CD8-positive, alpha-beta memory T cell (primary cell): Measurements from ENCODE around the gene UPF2. TPM values are rescaled to one million over a fixed set of nuclear protein-coding genes. Genes with fewer than 3 reads are reported as not detected.

Source experiments
- CTCF ChIA-PET: fragments of 350-600 bp; sonication (Branson Sonifier 250); formaldehyde crosslinking; loops from one replicate; lab custom pipeline; 2021; ENCODE audit warnings: antibody characterized with exemption; lab: Charles Lee
- POLR2A ChIA-PET: fragments of 350-600 bp; sonication (Branson Sonifier 250); formaldehyde crosslinking; loops from one replicate; lab custom pipeline; 2021; ENCODE audit warnings: antibody characterized with exemption; lab: Charles Lee
- DNase-seq, 5 donors: peaks; one replicate each; pipeline versions ENCODE4 v3.0.0 to v3.0.0-alpha.2; 2020 to 2022; ENCODE audit warnings: mixed read lengths in 1 of 5
- H3K27ac ChIP-seq: one replicate; pipeline ENCODE4 v1.7.0; 2013; ENCODE audit warnings: low read depth, mild to moderate bottlenecking, low read length, moderate library complexity
- H3K27me3 ChIP-seq: 2 replicates; pipeline ENCODE4 v1.7.0; 2013; ENCODE audit warnings: low read length, mild to moderate bottlenecking; ENCODE audit not compliant: insufficient read depth, poor library complexity, severe bottlenecking
- H3K36me3 ChIP-seq: 2 replicates; pipeline ENCODE4 v1.7.0; 2013; ENCODE audit warnings: mild to moderate bottlenecking, low read length, moderate library complexity; ENCODE audit not compliant: insufficient read depth
- H3K4me1 ChIP-seq: 2 replicates; pipeline ENCODE4 v1.7.0; 2013; ENCODE audit warnings: mild to moderate bottlenecking, low read length, moderate library complexity; ENCODE audit not compliant: insufficient read depth
- H3K4me3 ChIP-seq: 2 replicates; pipeline ENCODE4 v1.7.0; 2013; ENCODE audit warnings: mild to moderate bottlenecking, low read length
- H3K9me3 ChIP-seq: 2 replicates; pipeline ENCODE4 v1.7.0; 2013; ENCODE audit warnings: mild to moderate bottlenecking, low read length
- H3K27ac Mint-ChIP-seq, 8 donors: one replicate each; pipeline ENCODE4 v1.8.0; 2020 to 2021; ENCODE audit warnings: mixed read lengths in 8 of 8, mild to moderate bottlenecking in 6 of 8, inconsistent platforms in 3 of 8, moderate library complexity in 3 of 8
- H3K27me3 Mint-ChIP-seq, 2 donors: one replicate each; pipeline ENCODE4 v1.8.0; 2020 to 2021; ENCODE audit warnings: mixed read lengths in 2 of 2, mild to moderate bottlenecking in 1 of 2, moderate library complexity in 1 of 2
- H3K36me3 Mint-ChIP-seq, 3 donors: one replicate each; pipeline ENCODE4 v1.8.0; 2020 to 2021; ENCODE audit warnings: mixed read lengths in 3 of 3, inconsistent platforms in 1 of 3, mild to moderate bottlenecking in 1 of 3
- H3K4me1 Mint-ChIP-seq, 3 donors: one replicate each; pipeline ENCODE4 v1.8.0; 2020 to 2021; ENCODE audit warnings: mixed read lengths in 3 of 3, inconsistent platforms in 1 of 3, mild to moderate bottlenecking in 1 of 3
- H3K4me3 Mint-ChIP-seq, 7 donors: one replicate each; pipeline ENCODE4 v1.8.0; 2020 to 2021; ENCODE audit warnings: mixed read lengths in 7 of 7, mild to moderate bottlenecking in 6 of 7, moderate library complexity in 4 of 7, inconsistent platforms in 2 of 7
- H3K9me3 Mint-ChIP-seq, 5 donors: one replicate each; pipeline ENCODE4 v1.8.0; 2020 to 2022; ENCODE audit warnings: mixed read lengths in 5 of 5, mild to moderate bottlenecking in 3 of 5, moderate library complexity in 2 of 5, inconsistent platforms in 1 of 5
- polyA plus RNA-seq: library from polyadenylated mRNA; unstranded; fragments of 300-500 nt; fragmentation: Illumina TruSeq; gene quantifications from one replicate; pipeline ENCODE4 v1.2.3, GENCODE V29; 2021
- total RNA-seq, 2 experiments: library from RNA; stranded (reverse); gene quantifications; one replicate each; pipeline ENCODE4 v1.2.3, GENCODE V29; 2021

UPF2 gene
- total and polyA plus RNA-seq, 3 experiments from 2014 or later, result 18.5 to 42.4 (median 39.8) TPM

DNA sequence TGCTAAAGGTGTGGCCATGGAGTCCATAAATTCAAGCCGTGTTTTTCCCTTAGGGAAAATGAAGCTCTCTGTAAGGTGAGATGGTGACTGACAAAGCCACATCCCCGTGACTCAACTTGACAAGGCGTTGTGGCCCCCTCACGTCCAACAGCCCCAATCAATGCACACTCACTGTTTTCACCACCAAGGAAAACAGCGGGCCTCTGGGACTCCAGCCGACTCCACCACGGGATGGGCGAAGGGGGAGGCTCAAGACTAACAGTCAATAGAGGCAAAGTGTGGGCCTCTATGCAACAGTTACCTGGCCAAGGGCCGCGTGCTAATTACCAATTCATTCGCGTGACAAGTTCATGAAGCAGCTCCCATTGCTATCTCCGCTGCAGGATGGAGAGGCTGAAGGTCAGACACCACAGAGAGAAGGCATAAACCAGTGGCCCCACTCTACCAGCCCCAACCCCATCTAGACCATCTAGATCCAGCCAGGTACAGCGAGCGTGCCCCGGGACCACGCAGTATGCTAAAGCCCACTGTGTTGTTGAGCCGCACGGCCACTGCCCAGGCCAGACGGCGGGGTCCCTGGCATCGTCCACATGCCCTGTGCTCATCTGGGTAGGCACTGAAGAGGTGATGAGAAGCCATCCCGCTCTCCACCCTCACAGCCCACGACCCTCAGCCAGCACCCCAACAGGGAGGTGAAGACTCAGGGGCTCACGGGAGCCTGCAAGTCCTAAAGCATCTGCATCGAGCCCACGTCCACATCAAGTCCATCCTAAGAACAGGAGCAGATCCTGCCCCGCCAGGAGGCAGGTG is 143.3 kb downstream of the UPF2 start:
- H3K36me3 Mint-ChIP-seq, result no peaks in the 10 kb centered on the region
- peaks cover 0 to 8% (median 0%) of the 10 kb centered on the region in 3 donors for H3K4me1 Mint-ChIP-seq
- Histone ChIP-seq H3K36me3 (no peaks in the 10 kb centered on the region), H3K4me3 (no peak overlapping the region), H3K4me1 (no peaks in the 10 kb centered on the region), H3K27ac (peak overlapping the region; percentile 69), H3K9me3 (no peaks in the 10 kb centered on the region), H3K27me3 (no peaks in the 10 kb centered on the region)
- POLR2A ChIA-PET, result no interaction called here
- DNase-seq, result no peak
- H3K9me3 Mint-ChIP-seq, result no peaks in the 10 kb centered on the region
- H3K27ac Mint-ChIP-seq, result no peak overlapping the region
- CTCF ChIA-PET, result no interaction called here
- H3K4me3 Mint-ChIP-seq, result no peak overlapping the region
- H3K27me3 Mint-ChIP-seq, result peaks cover 5 to 6% of the 10 kb centered on the region in 2 donors

DNA sequence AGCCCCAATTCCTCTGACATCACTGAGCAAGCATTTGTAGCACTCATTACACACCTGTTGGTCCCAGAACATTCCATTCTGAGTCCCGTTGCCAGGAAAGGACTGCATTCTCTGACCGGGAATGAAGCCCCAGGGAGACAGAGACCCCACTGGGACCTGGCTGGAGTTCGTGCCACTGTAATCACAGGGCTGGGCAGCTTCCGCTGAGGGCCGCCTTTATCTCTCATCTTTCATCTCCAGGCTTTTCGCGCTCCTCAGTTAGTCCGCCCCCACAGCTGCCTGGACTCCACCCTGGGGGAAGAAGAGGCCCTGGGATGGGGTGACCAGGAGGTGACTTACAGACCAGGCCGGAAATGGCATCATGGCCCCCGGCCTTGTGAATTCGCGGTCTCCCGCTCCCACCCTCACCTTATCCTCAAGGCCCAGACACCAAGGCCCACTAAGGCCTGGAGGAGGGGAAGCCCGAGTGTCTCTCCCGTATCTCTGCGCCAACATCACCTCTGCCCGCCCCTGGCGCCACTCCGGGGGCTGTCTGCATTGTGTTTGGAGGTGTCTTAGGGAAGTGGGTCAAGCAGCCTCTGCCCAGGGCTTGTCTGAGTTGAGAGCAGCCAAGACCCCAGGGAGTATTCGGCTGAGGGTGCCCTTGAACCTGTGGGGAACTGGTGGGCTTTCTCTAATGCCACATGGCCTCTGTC is 144.1 kb downstream of the UPF2 start:
- no peaks in the 10 kb centered on the region for H3K9me3 Mint-ChIP-seq
- H3K27me3 Mint-ChIP-seq, result peaks cover 5 to 6% of the 10 kb centered on the region in 2 donors
- CTCF ChIA-PET, result no interaction called here

DNA sequence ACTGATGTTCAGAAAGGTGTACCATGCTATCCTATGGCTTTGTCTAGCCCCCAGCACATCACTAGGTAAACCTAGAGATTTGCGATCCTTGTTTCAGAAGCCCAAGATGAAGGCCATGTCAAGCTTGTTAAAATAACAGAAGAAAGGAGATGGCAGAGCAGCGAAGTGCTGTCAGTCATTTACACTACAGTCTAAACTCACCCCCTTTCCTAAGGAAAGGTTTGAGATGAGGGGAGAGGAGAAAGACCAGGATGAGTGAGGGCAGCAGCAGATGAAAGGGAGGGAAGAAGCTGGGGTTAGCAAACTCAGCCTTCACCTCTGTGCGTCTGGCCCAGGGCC is 144.6 kb downstream of the UPF2 start:
- Histone ChIP-seq H3K27ac (peak overlapping the region; percentile 69), H3K4me1 (no peaks in the 10 kb centered on the region), H3K36me3 (no peaks in the 10 kb centered on the region), H3K9me3 (no peaks in the 10 kb centered on the region), H3K27me3 (no peaks in the 10 kb centered on the region), H3K4me3 (no peak overlapping the region)
- no peak overlapping the region for H3K4me3 Mint-ChIP-seq
- H3K9me3 Mint-ChIP-seq, result no peaks in the 10 kb centered on the region
- no peaks in the 10 kb centered on the region for H3K36me3 Mint-ChIP-seq
- H3K27me3 Mint-ChIP-seq, result peaks cover 5 to 6% of the 10 kb centered on the region in 2 donors
- ChIA-PET POLR2A (no interaction called here), CTCF (no interaction called here)
- peaks cover 0 to 8% (median 0%) of the 10 kb centered on the region in 3 donors for H3K4me1 Mint-ChIP-seq
- H3K27ac Mint-ChIP-seq, result no peak overlapping the region
- no peak for DNase-seq

More for the DNA sequence above, 144.1 kb downstream of the UPF2 start:
- Histone ChIP-seq H3K27ac (peak overlapping the region; percentile 69), H3K9me3 (no peaks in the 10 kb centered on the region), H3K36me3 (no peaks in the 10 kb centered on the region), H3K27me3 (no peaks in the 10 kb centered on the region), H3K4me1 (no peaks in the 10 kb centered on the region), H3K4me3 (no peak overlapping the region)
- peaks cover 0 to 8% (median 0%) of the 10 kb centered on the region in 3 donors for H3K4me1 Mint-ChIP-seq
- no peak overlapping the region for H3K4me3 Mint-ChIP-seq
- no peaks in the 10 kb centered on the region for H3K36me3 Mint-ChIP-seq
- H3K27ac Mint-ChIP-seq, result peak overlapping the region in 1 of 8 donors; percentile 74
- POLR2A ChIA-PET, result no interaction called here
- DNase-seq, result no peak

- Histone ChIP-seq H3K27ac (peak overlapping the region; percentile 69), H3K9me3 (no peaks in the 10 kb centered on the region), H3K4me3 (no peak overlapping the region), H3K36me3 (no peaks in the 10 kb centered on the region), H3K27me3 (no peaks in the 10 kb centered on the region), H3K4me1 (no peaks in the 10 kb centered on the region)
- H3K36me3 Mint-ChIP-seq, result no peaks in the 10 kb centered on the region
- no peak for DNase-seq
- POLR2A ChIA-PET, result no interaction called here
- H3K9me3 Mint-ChIP-seq, result no peaks in the 10 kb centered on the region
- H3K4me3 Mint-ChIP-seq, result no peak overlapping the region
- H3K4me1 Mint-ChIP-seq, result peaks cover 0 to 8% (median 0%) of the 10 kb centered on the region in 3 donors
- no peak overlapping the region for H3K27ac Mint-ChIP-seq
- CTCF ChIA-PET, result no interaction called here
- peaks cover 0 to 1% of the 10 kb centered on the region in 2 donors for H3K27me3 Mint-ChIP-seq
Observed at GRCh38 chr10:11896549-11897200, 145.9 kb downstream of the UPF2 start.

GRCh38 chr10:11895598-11895997 is 147.0 kb downstream of the UPF2 start:
- Histone ChIP-seq H3K36me3 (no peaks in the 10 kb centered on the region), H3K27ac (no peak overlapping the region), H3K4me1 (no peaks in the 10 kb centered on the region), H3K27me3 (no peaks in the 10 kb centered on the region), H3K4me3 (no peak overlapping the region), H3K9me3 (no peaks in the 10 kb centered on the region)
- Mint-ChIP-seq H3K4me1 (peaks cover 0 to 8% (median 0%) of the 10 kb centered on the region in 3 donors), H3K27ac (no peak overlapping the region), H3K9me3 (no peaks in the 10 kb centered on the region), H3K36me3 (no peaks in the 10 kb centered on the region), H3K4me3 (no peak overlapping the region), H3K27me3 (no peaks in the 10 kb centered on the region)
- DNase-seq, result no peak
- CTCF ChIA-PET, result no interaction called here
- POLR2A ChIA-PET, result no interaction called here

DNA sequence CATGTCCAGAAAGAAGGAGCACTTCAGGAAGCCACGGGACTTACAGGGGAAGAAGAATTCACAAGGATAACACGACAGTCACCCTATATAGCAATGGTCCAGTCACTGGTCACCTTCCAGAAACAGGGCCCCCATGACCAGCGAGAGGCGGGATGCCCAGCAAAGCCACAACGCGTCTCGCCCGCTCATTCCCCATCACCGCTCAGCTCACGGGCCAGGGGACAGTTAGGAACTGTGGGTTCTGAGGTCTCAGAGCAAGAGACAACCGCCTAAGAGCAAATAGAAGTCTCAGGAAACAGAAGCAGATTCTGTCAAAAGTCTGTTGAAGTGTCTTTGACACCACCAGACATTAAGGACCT is 147.5 kb downstream of the UPF2 start:
- H3K27me3 ChIP-seq, result no peaks in the 10 kb centered on the region
- Mint-ChIP-seq H3K27me3 (no peaks in the 10 kb centered on the region), H3K27ac (peak overlapping the region in 1 of 8 donors; percentile 71), H3K4me1 (peaks cover 0 to 8% (median 0%) of the 10 kb centered on the region in 3 donors), H3K9me3 (no peaks in the 10 kb centered on the region), H3K36me3 (no peaks in the 10 kb centered on the region), H3K4me3 (no peak overlapping the region)
- H3K4me1 ChIP-seq, result no peaks in the 10 kb centered on the region
- no peak overlapping the region for H3K4me3 ChIP-seq
- peak overlapping the region; percentile 9 for H3K27ac ChIP-seq
- H3K9me3 ChIP-seq, result no peaks in the 10 kb centered on the region
- no peaks in the 10 kb centered on the region for H3K36me3 ChIP-seq
- no peak for DNase-seq
- POLR2A ChIA-PET, result no interaction called here
- CTCF ChIA-PET, result no interaction called here

GRCh38 chr10:11894381-11895107 is 148.1 kb downstream of the UPF2 start:
- H3K4me3 ChIP-seq, result no peak overlapping the region
- Mint-ChIP-seq H3K9me3 (no peaks in the 10 kb centered on the region), H3K27ac (peak overlapping the region in 1 of 8 donors; percentile 71), H3K27me3 (no peaks in the 10 kb centered on the region), H3K36me3 (no peaks in the 10 kb centered on the region), H3K4me3 (no peak overlapping the region), H3K4me1 (peaks cover 0 to 8% (median 0%) of the 10 kb centered on the region in 3 donors)
- H3K36me3 ChIP-seq, result no peaks in the 10 kb centered on the region
- H3K27me3 ChIP-seq, result no peaks in the 10 kb centered on the region
- ChIA-PET POLR2A (no interaction called here), CTCF (no interaction called here)
- no peak overlapping the region for H3K27ac ChIP-seq
- no peaks in the 10 kb centered on the region for H3K4me1 ChIP-seq
- H3K9me3 ChIP-seq, result no peaks in the 10 kb centered on the region
- DNase-seq, result no peak
